CD4-positive, alpha-beta T cell treated with Interleukin-17A for 1 hour (primary cell): ENCODE data around the gene PIGC.

Experiments
- DNase-seq: peaks from one replicate; pipeline ENCODE4 v3.0.0-alpha.2; 2020

The PIGC gene

GRCh38 chr1:172443666-172444453 lies at the start of gene PIGC:
PIGC (minus strand) TSS chr1:172444069; CDS start chr1:172442622, 1,447 bp downstream.
- DNase-seq = peak; percentile 91

GRCh38 chr1:172492421-172492820 lies 48.6 kb upstream of the PIGC start:
- no peak for DNase-seq

- DNase-seq = no peak
Observed at GRCh38 chr1:172489847-172490246, 46.0 kb upstream of the PIGC start.

GRCh38 chr1:172488393-172488792 lies 44.5 kb upstream of the PIGC start:
- DNase-seq = no peak

- no peak for DNase-seq
Observed at GRCh38 chr1:172487550-172487949, 43.7 kb upstream of the PIGC start.

- no peak for DNase-seq
Observed at GRCh38 chr1:172486805-172487454, 43.1 kb upstream of the PIGC start.

GRCh38 chr1:172485626-172486025 lies 41.8 kb upstream of the PIGC start:
- DNase-seq = no peak

GRCh38 chr1:172484252-172484651 lies 40.4 kb upstream of the PIGC start:
- DNase-seq = no peak

GRCh38 chr1:172483448-172483847 lies 39.6 kb upstream of the PIGC start:
- DNase-seq = no peak

GRCh38 chr1:172482044-172482443 lies 38.2 kb upstream of the PIGC start:
- DNase-seq = no peak

GRCh38 chr1:172480431-172480830 lies 36.6 kb upstream of the PIGC start:
- DNase-seq = no peak

- no peak for DNase-seq
Observed at GRCh38 chr1:172478485-172478884, 34.6 kb upstream of the PIGC start.

- no peak for DNase-seq
Observed at GRCh38 chr1:172477741-172478140, 33.9 kb upstream of the PIGC start.

- DNase-seq = no peak
Observed at GRCh38 chr1:172477216-172477615, 33.3 kb upstream of the PIGC start.

GRCh38 chr1:172476218-172476811 lies 32.4 kb upstream of the PIGC start:
- no peak for DNase-seq

- DNase-seq = no peak
Observed at GRCh38 chr1:172473842-172474241, 30.0 kb upstream of the PIGC start.

- no peak for DNase-seq
Observed at GRCh38 chr1:172473302-172473701, 29.4 kb upstream of the PIGC start.

GRCh38 chr1:172472495-172472894 lies 28.6 kb upstream of the PIGC start:
- no peak for DNase-seq

- DNase-seq = no peak
Observed at GRCh38 chr1:172471666-172472065, 27.8 kb upstream of the PIGC start.

GRCh38 chr1:172470149-172470548 lies 26.3 kb upstream of the PIGC start:
- no peak for DNase-seq

GRCh38 chr1:172469717-172470116 lies 25.8 kb upstream of the PIGC start:
- DNase-seq = no peak

- no peak for DNase-seq
Observed at GRCh38 chr1:172468296-172468695, 24.4 kb upstream of the PIGC start.

GRCh38 chr1:172467446-172467845 lies 23.6 kb upstream of the PIGC start:
- DNase-seq = no peak

- DNase-seq = no peak
Observed at GRCh38 chr1:172466795-172467407, 23.0 kb upstream of the PIGC start.
